OCI-LY3 (cell line): ENCODE measurements around the gene TMEM272.

Experiments used
- CTCF ChIP-seq: fragments of 200-600, 300-600 bp; sonication (generic); IDR thresholded peaks from 2 replicates; pipeline ENCODE4 v1.5.1; 2014; ENCODE audit warnings: antibody characterized with exemption, low read length, low read depth
- EZH2phosphoT487 ChIP-seq: fragments of 200-600 bp; shearing (Covaris generic); IDR thresholded peaks from 2 replicates; pipeline ENCODE4 v1.6.1; 2018; ENCODE audit warnings: antibody characterized with exemption, mixed run types, low read depth

- TF ChIP-seq CTCF (no peak), EZH2phosphoT487 (no peak)
Measured at GRCh38 chr13:51782026-51782710, 62.8 kb downstream of the TMEM272 start.
